Liver (tissue), 9 donors: ENCODE results near the gene EIPR1. TPM values are rescaled to one million over a fixed set of nuclear protein-coding genes. Genes with fewer than 3 reads are reported as not detected.

ENCODE experiments used
- DNase-seq: peaks from one replicate; pipeline ENCODE4 v3.0.0-alpha.2; 2017; ENCODE audit warnings: low spot score
- H3K27ac ChIP-seq, 2 donors: one replicate each; pipeline ENCODE4 v1.7.0; 2013; ENCODE audit warnings: inconsistent platforms in 2 of 2, low read length in 2 of 2, control low read depth in 1 of 2, low read depth in 1 of 2, mild to moderate bottlenecking in 1 of 2
- H3K27me3 ChIP-seq, 4 donors: one replicate each; pipeline versions ENCODE4 v1.6.1 to v1.7.0; 2013; ENCODE audit warnings: low read length in 3 of 4, inconsistent platforms in 1 of 4, mild to moderate bottlenecking in 1 of 4, moderate library complexity in 1 of 4; ENCODE audit not compliant: control insufficient read depth in 4 of 4, insufficient read depth in 4 of 4
- H3K36me3 ChIP-seq, 4 donors: one replicate each; pipeline versions ENCODE4 v1.6.1 to v1.7.0; 2013; ENCODE audit warnings: low read length in 3 of 4, mild to moderate bottlenecking in 3 of 4, low read depth in 1 of 4, moderate library complexity in 1 of 4; ENCODE audit not compliant: control insufficient read depth in 4 of 4, insufficient read depth in 3 of 4
- H3K4me1 ChIP-seq, 4 donors: one replicate each; pipeline versions ENCODE4 v1.6.1 to v1.7.0; 2013; ENCODE audit warnings: low read length in 3 of 4, mild to moderate bottlenecking in 3 of 4, moderate library complexity in 1 of 4; ENCODE audit not compliant: control insufficient read depth in 4 of 4, insufficient read depth in 4 of 4
- H3K4me3 ChIP-seq, 3 donors: one replicate each; pipeline versions ENCODE4 v1.6.1 to v1.7.0; 2013; ENCODE audit warnings: low read length in 3 of 3, control low read depth in 1 of 3, low read depth in 1 of 3, mild to moderate bottlenecking in 1 of 3
- H3K9ac ChIP-seq, 2 donors: one replicate each; pipeline ENCODE4 v1.7.0; 2013; ENCODE audit warnings: low read length in 2 of 2, mild to moderate bottlenecking in 2 of 2, moderate library complexity in 2 of 2, control low read depth in 1 of 2, low read depth in 1 of 2
- H3K9me3 ChIP-seq, 4 donors: one replicate each; pipeline versions ENCODE4 v1.6.1 to v1.7.0; 2013; ENCODE audit warnings: low read length in 3 of 4; ENCODE audit not compliant: control insufficient read depth in 4 of 4
- ATF3 ChIP-seq: IDR thresholded peaks from 2 replicates; pipeline ENCODE4 v1.6.1; 2016; ENCODE audit warnings: antibody characterized with exemption
- CTCF ChIP-seq: fragments of 150-350 bp; IDR thresholded peaks from 2 replicates; pipeline ENCODE4 v1.5.1; 2017; ENCODE audit warnings: improper control_type of control experiment, low read depth, low read length; ENCODE audit not compliant: missing input control
- FOXA1 ChIP-seq: IDR thresholded peaks from 2 replicates; pipeline ENCODE4 v1.6.1; 2016; ENCODE audit warnings: antibody characterized with exemption
- FOXA2 ChIP-seq: IDR thresholded peaks from 2 replicates; pipeline ENCODE4 v1.6.1; 2016; ENCODE audit warnings: antibody characterized with exemption
- GABPA ChIP-seq, 2 donors: IDR thresholded peaks in 1 of 2; conservative IDR thresholded peaks in 1 of 2; 2 replicates each; pipeline ENCODE4 v1.6.1; 2016; ENCODE audit warnings: antibody characterized with exemption in 2 of 2, mild to moderate bottlenecking in 1 of 2, moderate library complexity in 1 of 2
- HNF4A ChIP-seq, 2 donors: conservative IDR thresholded peaks; 2 replicates each; pipeline ENCODE4 v1.6.1; 2016; ENCODE audit warnings: antibody characterized with exemption in 2 of 2, mild to moderate bottlenecking in 2 of 2
- HNF4G ChIP-seq: IDR thresholded peaks from 2 replicates; pipeline ENCODE4 v1.6.1; 2016; ENCODE audit warnings: antibody characterized with exemption
- JUND ChIP-seq, 2 donors: IDR thresholded peaks; 2 replicates each; pipeline ENCODE4 v1.6.1; 2016; ENCODE audit warnings: antibody characterized with exemption in 2 of 2
- MAX ChIP-seq: IDR thresholded peaks from 2 replicates; pipeline ENCODE4 v1.6.1; 2016; ENCODE audit warnings: antibody characterized with exemption
- NR2F2 ChIP-seq: IDR thresholded peaks from 2 replicates; pipeline ENCODE4 v1.6.1; 2016; ENCODE audit warnings: antibody characterized with exemption
- RAD21 ChIP-seq, 2 donors: IDR thresholded peaks; 2 replicates each; pipeline ENCODE4 v1.6.1; 2016; ENCODE audit warnings: antibody characterized with exemption in 2 of 2, mild to moderate bottlenecking in 2 of 2
- REST ChIP-seq: IDR thresholded peaks from 2 replicates; pipeline ENCODE4 v1.6.1; 2016; ENCODE audit warnings: antibody characterized with exemption, mild to moderate bottlenecking
- RXRA ChIP-seq, 2 donors: IDR thresholded peaks; 2 replicates each; pipeline ENCODE4 v1.6.1; 2017 to 2018; ENCODE audit warnings: antibody characterized with exemption in 2 of 2, mild to moderate bottlenecking in 1 of 2
- SP1 ChIP-seq: IDR thresholded peaks from 2 replicates; pipeline ENCODE4 v1.6.1; 2018; ENCODE audit warnings: antibody characterized with exemption, mild to moderate bottlenecking
- TAF1 ChIP-seq: conservative IDR thresholded peaks from 2 replicates; pipeline ENCODE4 v1.6.1; 2016; ENCODE audit warnings: antibody characterized with exemption, mild to moderate bottlenecking
- YY1 ChIP-seq: IDR thresholded peaks from 2 replicates; pipeline ENCODE4 v1.6.1; 2016; ENCODE audit warnings: antibody characterized with exemption, mild to moderate bottlenecking
- ZBTB33 ChIP-seq: IDR thresholded peaks from 2 replicates; pipeline ENCODE4 v1.6.1; 2016; ENCODE audit warnings: antibody characterized with exemption
- WGBS: extraction: QIAGEN DNeasy Blood & Tissue Kit; methylation state at CpG from one replicate; pipeline ENCODE4 v1.1.7; 2013; 5-methylcytosine and 5-hydroxymethylcytosine counted together
- polyA plus RNA-seq, 2 donors: library from polyadenylated mRNA; stranded (reverse) in 1 of 2; unstranded in 1 of 2; fragments of 200-250 nt in 1 of 2; fragments of >200 nt in 1 of 2; fragmentation: Nextera tagmentation in 1 of 2; extraction: Ambion mirVana in 1 of 2; gene quantifications; one replicate each; pipeline versions ENCODE4 v1.2.1 to v1.2.3, GENCODE V29; 2013 to 2015
- total RNA-seq, 2 donors: library from RNA; depleted of rRNA; stranded (reverse); fragments of >200 nt; gene quantifications; one replicate each; pipeline ENCODE4 v1.2.3, GENCODE V29; 2014
- donor health status: healthy.
- donor health status: healthy.
- donor health status: healthy.
- donor health status: healthy.
- donor health status: healthy.

Gene EIPR1
- total and polyA plus RNA-seq, 4 donors: 7.6 to 12.1 (median 11.4) TPM

GRCh38 chr2:3256605-3257004 is 121.0 kb downstream of the EIPR1 start:
- H3K36me3 ChIP-seq: peaks cover 2 to 10% (median 4%) of the 10 kb centered on the region in 4 donors
- H3K27ac ChIP-seq: no peak overlapping the region
- H3K9ac ChIP-seq: no peak overlapping the region
- H3K4me3 ChIP-seq: no peak overlapping the region
- DNase-seq: no peak
- H3K4me1 ChIP-seq: no peaks in the 10 kb centered on the region
- WGBS: 98% methylated on average over 13 of the region's 13 CpGs
- no peaks in the 10 kb centered on the region for H3K27me3 ChIP-seq
- TF ChIP-seq FOXA2 (no peak), SP1 (no peak), GABPA (IDR thresholded peaks at IDR 0.05 in 1 of 2, conservative IDR thresholded peaks at IDR 0.05 in 1 of 2) (no peak), ZBTB33 (no peak), REST (no peak), CTCF (no peak), RXRA (IDR thresholded peaks at IDR 0.05) (no peak), FOXA1 (no peak), TAF1 (no peak), JUND (IDR thresholded peaks at IDR 0.05) (no peak), ATF3 (no peak), RAD21 (IDR thresholded peaks at IDR 0.05) (no peak), HNF4G (no peak)
- no peaks in the 10 kb centered on the region for H3K9me3 ChIP-seq

GRCh38 chr2:3256157-3256556 is 121.5 kb downstream of the EIPR1 start:
- no peaks in the 10 kb centered on the region for H3K4me1 ChIP-seq
- no peak overlapping the region for H3K27ac ChIP-seq
- no peak overlapping the region for H3K4me3 ChIP-seq
- H3K27me3 ChIP-seq: no peaks in the 10 kb centered on the region
- no peak overlapping the region for H3K9ac ChIP-seq
- DNase-seq: peak; percentile 23
- 99% methylated on average over 16 of the region's 16 CpGs for WGBS
- TF ChIP-seq GABPA (IDR thresholded peaks at IDR 0.05 in 1 of 2, conservative IDR thresholded peaks at IDR 0.05 in 1 of 2) (no peak), FOXA2 (no peak), HNF4A (conservative IDR thresholded peaks at IDR 0.05) (no peak), SP1 (no peak), FOXA1 (no peak), NR2F2 (no peak), MAX (no peak), CTCF (no peak), RXRA (IDR thresholded peaks at IDR 0.05) (no peak), RAD21 (IDR thresholded peaks at IDR 0.05) (no peak), TAF1 (no peak), YY1 (no peak), ZBTB33 (no peak)
- peaks cover 2 to 10% (median 4%) of the 10 kb centered on the region in 4 donors for H3K36me3 ChIP-seq
- H3K9me3 ChIP-seq: no peaks in the 10 kb centered on the region
